ENCODE measurements around the gene OR2AG1. TPM values are rescaled to one million over a fixed set of nuclear protein-coding genes. Genes with fewer than 3 reads are reported as not detected.
A peak's percentile ranks its signal among the peaks of the same experiment; 100 is the strongest.

Gene OR2AG1
- total RNA-seq, 1 donor from 2014 or later = not detected

DNA sequence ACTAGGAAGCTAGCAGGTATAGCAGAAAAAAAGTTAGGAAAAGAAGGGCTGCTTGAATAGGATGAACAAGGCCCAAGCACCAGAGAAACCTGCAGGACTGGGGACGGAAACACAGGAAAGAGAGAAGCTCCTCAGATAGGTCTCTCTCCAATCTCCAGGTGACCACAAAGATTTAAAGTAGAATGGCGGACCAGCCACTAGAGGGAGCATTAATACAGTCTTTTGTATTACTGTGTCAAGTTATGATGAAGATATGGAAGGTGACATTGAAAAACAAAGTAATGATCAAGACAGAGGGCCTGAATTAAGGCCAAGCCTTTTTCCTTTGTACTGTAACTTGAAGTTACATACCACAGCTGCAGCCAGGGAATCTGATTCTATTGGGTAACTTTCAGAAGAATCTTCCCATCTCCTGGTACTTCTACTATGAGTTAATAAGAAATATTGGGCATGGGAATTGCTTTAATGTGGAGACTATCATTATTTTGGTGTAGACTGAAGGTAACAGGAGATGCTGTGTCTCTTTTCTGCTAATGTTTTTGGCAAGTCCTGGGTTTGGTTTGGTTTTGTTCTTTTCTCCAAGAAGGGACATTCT is 44.9 kb upstream of the OR2AG1 start:
- H3K27me3 ChIP-seq (ENCODE audit: control insufficient read depth, insufficient read depth, low read length) = no peaks in the 10 kb centered on the region
- FAIRE-seq = no peak
- TF ChIP-seq, protein P1, sequence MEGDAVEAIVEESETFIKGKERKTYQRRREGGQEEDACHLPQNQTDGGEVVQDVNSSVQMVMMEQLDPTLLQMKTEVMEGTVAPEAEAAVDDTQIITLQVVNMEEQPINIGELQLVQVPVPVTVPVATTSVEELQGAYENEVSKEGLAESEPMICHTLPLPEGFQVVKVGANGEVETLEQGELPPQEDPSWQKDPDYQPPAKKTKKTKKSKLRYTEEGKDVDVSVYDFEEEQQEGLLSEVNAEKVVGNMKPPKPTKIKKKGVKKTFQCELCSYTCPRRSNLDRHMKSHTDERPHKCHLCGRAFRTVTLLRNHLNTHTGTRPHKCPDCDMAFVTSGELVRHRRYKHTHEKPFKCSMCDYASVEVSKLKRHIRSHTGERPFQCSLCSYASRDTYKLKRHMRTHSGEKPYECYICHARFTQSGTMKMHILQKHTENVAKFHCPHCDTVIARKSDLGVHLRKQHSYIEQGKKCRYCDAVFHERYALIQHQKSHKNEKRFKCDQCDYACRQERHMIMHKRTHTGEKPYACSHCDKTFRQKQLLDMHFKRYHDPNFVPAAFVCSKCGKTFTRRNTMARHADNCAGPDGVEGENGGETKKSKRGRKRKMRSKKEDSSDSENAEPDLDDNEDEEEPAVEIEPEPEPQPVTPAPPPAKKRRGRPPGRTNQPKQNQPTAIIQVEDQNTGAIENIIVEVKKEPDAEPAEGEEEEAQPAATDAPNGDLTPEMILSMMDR (IDR thresholded peaks at IDR 0.05; ENCODE audit: insufficient read depth, low read length, severe bottlenecking) = peak; percentile 54
- no peaks in the 10 kb centered on the region for H3K36me3 ChIP-seq (ENCODE audit: control insufficient read depth, insufficient read depth, low read length)
- peak; percentile 51 for DNase-seq (ENCODE audit: low read depth)
- no peak overlapping the region for H3K4me3 ChIP-seq (ENCODE audit: low read depth, low read length)

DNA sequence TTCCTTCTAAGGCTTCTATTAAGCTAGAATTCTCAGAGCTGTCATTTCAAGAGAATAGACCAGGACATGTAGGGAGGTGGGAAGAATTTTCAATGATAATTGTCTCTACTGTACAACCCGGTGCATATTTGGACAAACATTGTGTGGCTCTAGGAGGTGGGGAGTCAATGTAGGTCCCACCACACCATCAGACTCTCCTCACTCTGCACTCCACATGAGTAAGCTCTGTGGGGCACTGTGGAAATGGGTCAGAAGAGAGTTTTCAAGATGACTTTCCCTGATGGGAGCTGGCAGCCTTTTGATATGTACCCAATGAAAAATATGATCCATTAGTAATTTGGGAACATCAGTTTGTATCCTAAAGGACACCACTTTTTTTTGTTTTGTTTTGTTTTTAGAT is 44.2 kb upstream of the OR2AG1 start:
- no peaks in the 10 kb centered on the region for H3K36me3 ChIP-seq (ENCODE audit: control insufficient read depth, insufficient read depth, low read length)
- H3K4me3 ChIP-seq (ENCODE audit: low read depth, low read length) = no peak overlapping the region
- FAIRE-seq (no peak), DNase-seq (ENCODE audit: low read depth) (no peak)
- TF ChIP-seq, protein P1 (IDR thresholded peaks at IDR 0.05; ENCODE audit: insufficient read depth, low read length, severe bottlenecking) = no peak
- no peaks in the 10 kb centered on the region for H3K27me3 ChIP-seq (ENCODE audit: control insufficient read depth, insufficient read depth, low read length)

DNA sequence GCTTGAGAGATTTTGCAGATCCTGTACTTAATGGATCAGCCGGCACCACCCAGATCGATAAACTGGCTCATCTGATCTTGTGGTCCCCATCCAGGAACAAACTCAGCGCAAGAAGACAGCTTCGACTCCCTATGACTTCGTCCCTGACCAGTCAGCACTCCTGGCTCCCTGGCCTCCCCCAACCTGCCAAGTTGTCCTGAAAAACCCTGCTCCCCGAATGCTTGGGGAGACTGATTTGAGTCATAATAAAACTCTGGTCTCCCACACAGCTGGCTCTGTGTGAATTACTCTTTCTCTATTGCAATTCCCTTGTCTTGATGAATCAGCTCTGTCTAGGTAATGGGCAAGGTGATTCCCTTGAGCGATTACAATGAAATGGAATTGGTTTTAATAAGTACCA is 40.6 kb upstream of the OR2AG1 start:
- TF ChIP-seq, protein P1 (IDR thresholded peaks at IDR 0.05; ENCODE audit: insufficient read depth, low read length, severe bottlenecking) = no peak
- H3K27me3 ChIP-seq (ENCODE audit: control insufficient read depth, insufficient read depth, low read length) = no peaks in the 10 kb centered on the region
- no peak for FAIRE-seq

DNA sequence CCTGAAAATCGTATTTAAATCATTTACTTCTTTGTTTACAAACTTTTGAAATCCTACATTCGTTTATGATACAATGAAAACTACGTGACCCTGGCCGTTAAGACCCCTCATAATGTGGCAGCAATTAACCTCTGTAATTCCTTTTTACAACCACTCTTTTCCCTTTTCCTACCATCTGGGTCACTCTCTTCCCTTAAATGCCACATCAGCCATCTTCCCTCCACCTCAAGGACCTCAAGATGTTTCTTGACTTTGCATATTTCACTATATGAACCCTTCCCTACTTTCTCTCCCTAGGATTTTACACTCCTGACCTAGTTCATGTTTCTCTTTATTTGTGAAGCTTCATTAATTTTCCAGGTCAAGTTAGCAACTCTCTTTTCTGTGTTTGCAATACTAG is 37.8 kb upstream of the OR2AG1 start:
- Histone ChIP-seq H3K4me3 (ENCODE audit: low read depth, low read length) (no peak overlapping the region), H3K27me3 (ENCODE audit: control insufficient read depth, insufficient read depth, low read length) (no peaks in the 10 kb centered on the region), H3K36me3 (ENCODE audit: control insufficient read depth, insufficient read depth, low read length) (no peaks in the 10 kb centered on the region)
- TF ChIP-seq, protein P1 (IDR thresholded peaks at IDR 0.05; ENCODE audit: insufficient read depth, low read length, severe bottlenecking) = no peak
- no peak for DNase-seq (ENCODE audit: low read depth)
- FAIRE-seq = no peak

More for the DNA sequence above, 40.6 kb upstream of the OR2AG1 start:
- Histone ChIP-seq H3K4me3 (ENCODE audit: low read depth, low read length) (no peak overlapping the region), H3K36me3 (ENCODE audit: control insufficient read depth, insufficient read depth, low read length) (no peaks in the 10 kb centered on the region)
- no peak for DNase-seq (ENCODE audit: low read depth)

DNA sequence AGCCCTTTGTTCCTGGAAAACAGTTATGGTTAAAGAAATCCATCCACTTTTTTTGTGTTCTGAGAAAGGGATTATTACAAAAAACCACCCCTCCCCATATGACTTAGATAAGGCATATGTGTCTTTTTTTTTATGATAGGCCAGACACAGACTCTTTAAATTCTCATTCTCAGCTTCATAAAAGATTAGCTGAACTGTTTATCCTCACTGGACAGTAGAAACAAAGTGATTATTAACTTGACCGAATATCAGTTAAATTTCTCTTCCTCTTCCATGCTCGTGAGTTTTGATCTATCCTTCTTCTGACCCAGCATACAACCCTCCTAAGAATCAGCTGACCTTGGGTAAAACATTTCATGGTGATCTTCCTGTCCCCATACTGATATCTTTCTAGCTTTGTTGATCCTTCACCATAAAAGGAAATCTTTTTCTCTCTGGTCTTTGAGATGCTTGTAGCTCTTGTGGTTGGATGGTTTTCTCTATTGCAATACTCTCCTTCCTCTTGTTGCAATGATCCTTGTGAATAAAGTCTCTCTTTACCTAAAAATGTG is 37.3 kb upstream of the OR2AG1 start:
- TF ChIP-seq, protein P1 (IDR thresholded peaks at IDR 0.05; ENCODE audit: insufficient read depth, low read length, severe bottlenecking) = no peak
- DNase-seq (ENCODE audit: low read depth) (no peak), FAIRE-seq (no peak)
- Histone ChIP-seq H3K4me3 (ENCODE audit: low read depth, low read length) (no peak overlapping the region), H3K36me3 (ENCODE audit: control insufficient read depth, insufficient read depth, low read length) (no peaks in the 10 kb centered on the region), H3K27me3 (ENCODE audit: control insufficient read depth, insufficient read depth, low read length) (no peaks in the 10 kb centered on the region)

Measured in bronchial epithelial cell (primary cell).